ENCODE results near the gene SPAG16.

Gene SPAG16

GRCh38 chr2:214203744-214204289, 919.6 kb downstream of the SPAG16 start:
- no peak for DNase-seq (ENCODE audit: low read depth)
- TF ChIP-seq CTCF (IDR thresholded peaks at IDR 0.05; ENCODE audit: control insufficient read depth, extremely low read depth, insufficient read depth) = no peak
- no peak overlapping the region for H3K4me3 ChIP-seq (ENCODE audit: low read depth, low read length)

GRCh38 chr2:214215107-214215506, 930.8 kb downstream of the SPAG16 start:
- no peak for DNase-seq (ENCODE audit: low read depth)
- no peak for TF ChIP-seq CTCF (IDR thresholded peaks at IDR 0.05; ENCODE audit: control insufficient read depth, extremely low read depth, insufficient read depth)
- H3K4me3 ChIP-seq (ENCODE audit: low read depth, low read length) = no peak overlapping the region

GRCh38 chr2:214217136-214217535, 932.9 kb downstream of the SPAG16 start:
- TF ChIP-seq CTCF (IDR thresholded peaks at IDR 0.05; ENCODE audit: control insufficient read depth, extremely low read depth, insufficient read depth) = no peak
- H3K4me3 ChIP-seq (ENCODE audit: low read depth, low read length) = no peak overlapping the region
- no peak for DNase-seq (ENCODE audit: low read depth)

GRCh38 chr2:214217599-214217998, 933.3 kb downstream of the SPAG16 start:
- no peak for TF ChIP-seq CTCF (IDR thresholded peaks at IDR 0.05; ENCODE audit: control insufficient read depth, extremely low read depth, insufficient read depth)
- H3K4me3 ChIP-seq (ENCODE audit: low read depth, low read length) = no peak overlapping the region
- DNase-seq (ENCODE audit: low read depth) = no peak

GRCh38 chr2:214220251-214220650, 936.0 kb downstream of the SPAG16 start:
- H3K4me3 ChIP-seq (ENCODE audit: low read depth, low read length) = no peak overlapping the region
- DNase-seq (ENCODE audit: low read depth) = no peak
- TF ChIP-seq CTCF (IDR thresholded peaks at IDR 0.05; ENCODE audit: control insufficient read depth, extremely low read depth, insufficient read depth) = no peak

GRCh38 chr2:214226061-214226460, 941.8 kb downstream of the SPAG16 start:
- TF ChIP-seq CTCF (IDR thresholded peaks at IDR 0.05; ENCODE audit: control insufficient read depth, extremely low read depth, insufficient read depth) = no peak
- DNase-seq (ENCODE audit: low read depth) = no peak
- no peak overlapping the region for H3K4me3 ChIP-seq (ENCODE audit: low read depth, low read length)

- TF ChIP-seq CTCF (IDR thresholded peaks at IDR 0.05; ENCODE audit: control insufficient read depth, extremely low read depth, insufficient read depth) = no peak
- no peak for DNase-seq (ENCODE audit: low read depth)
- no peak overlapping the region for H3K4me3 ChIP-seq (ENCODE audit: low read depth, low read length)
These were observed 948.0 kb downstream of the SPAG16 start for GRCh38 chr2:214232271-214232670.

All from LNCaP clone FGC (cell line).